Stimulated activated CD4-positive, alpha-beta T cell treated with anti-CD3 and anti-CD28 coated beads, Interleukin-15, amount 100 ng/mL, for 1 hour (primary cell): ENCODE measurements around the gene ARVCF.

Experiments used
- DNase-seq, 2 donors: peaks; one replicate each; pipeline ENCODE4 v3.0.0-alpha.2; 2020; ENCODE audit warnings: low read depth in 1 of 2, low spot score in 1 of 2

The ARVCF gene

DNA sequence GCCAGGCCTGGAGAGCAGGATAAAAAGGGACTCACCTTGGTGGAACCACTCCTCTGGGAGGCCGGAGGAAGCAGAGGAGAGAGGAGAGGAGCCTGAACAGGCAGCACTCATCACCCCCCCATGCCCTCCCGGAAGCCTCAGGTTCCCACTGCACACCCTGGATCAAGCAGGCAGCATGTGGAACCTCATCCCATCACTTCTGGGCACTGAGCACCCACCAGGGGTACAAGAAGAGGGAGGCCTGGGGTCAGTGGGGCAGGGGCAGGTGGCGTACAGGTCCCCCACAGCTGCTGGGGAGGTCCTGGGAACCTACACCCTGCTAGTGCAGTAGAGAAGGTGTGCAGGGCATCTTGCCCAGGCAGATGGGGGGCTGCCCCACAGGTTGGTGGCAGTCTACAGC is 40.0 kb downstream of the ARVCF start:
- no peak for DNase-seq

DNA sequence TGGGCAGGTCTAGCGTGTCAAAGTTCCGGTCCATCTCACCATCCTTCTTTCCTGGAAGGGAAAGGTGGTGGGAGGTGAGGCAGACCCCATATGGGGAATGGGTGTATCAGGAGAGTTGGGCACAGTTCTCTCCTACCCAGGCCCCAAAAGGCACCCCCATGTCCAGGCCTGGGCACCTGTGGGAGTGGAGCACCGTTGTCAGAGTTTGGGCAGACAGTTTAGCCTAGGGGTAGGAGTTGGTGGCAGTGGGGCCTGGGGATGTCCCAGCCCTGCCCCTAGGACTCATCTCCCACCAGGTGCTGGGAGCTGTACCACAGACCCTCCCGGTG is 41.0 kb downstream of the ARVCF start:
- DNase-seq: no peak

- no peak for DNase-seq
Measured at GRCh38 chr22:19974935-19975706, 41.5 kb downstream of the ARVCF start.

DNA sequence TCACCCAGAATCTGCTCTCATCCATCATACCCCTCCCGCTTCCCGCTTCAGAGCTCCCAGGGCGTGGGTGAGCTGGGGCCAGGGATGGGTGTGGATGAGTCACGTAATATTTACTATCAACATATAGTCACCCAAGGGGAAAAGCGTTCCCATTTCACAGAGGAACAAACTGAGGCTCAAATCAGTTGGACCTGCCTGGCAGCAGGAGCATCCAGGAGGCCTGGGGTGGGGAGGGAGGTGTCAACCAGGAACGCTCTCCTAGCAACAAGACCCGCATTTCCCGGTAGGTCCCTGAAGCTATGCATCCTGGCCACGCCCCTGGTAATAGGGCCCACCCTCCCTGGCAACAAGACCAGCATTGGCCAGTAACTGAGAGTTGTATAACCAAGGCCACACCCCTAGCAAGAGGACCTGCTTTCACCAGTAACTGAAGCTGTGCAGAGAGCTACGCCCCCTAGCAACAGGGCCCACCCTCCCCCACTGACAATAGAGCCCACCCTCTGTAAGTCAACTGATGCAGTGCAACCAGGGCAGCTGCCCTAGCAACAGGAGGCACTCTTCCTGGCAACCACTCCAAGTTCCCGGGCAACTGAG is 42.3 kb downstream of the ARVCF start:
- DNase-seq: no peak

DNA sequence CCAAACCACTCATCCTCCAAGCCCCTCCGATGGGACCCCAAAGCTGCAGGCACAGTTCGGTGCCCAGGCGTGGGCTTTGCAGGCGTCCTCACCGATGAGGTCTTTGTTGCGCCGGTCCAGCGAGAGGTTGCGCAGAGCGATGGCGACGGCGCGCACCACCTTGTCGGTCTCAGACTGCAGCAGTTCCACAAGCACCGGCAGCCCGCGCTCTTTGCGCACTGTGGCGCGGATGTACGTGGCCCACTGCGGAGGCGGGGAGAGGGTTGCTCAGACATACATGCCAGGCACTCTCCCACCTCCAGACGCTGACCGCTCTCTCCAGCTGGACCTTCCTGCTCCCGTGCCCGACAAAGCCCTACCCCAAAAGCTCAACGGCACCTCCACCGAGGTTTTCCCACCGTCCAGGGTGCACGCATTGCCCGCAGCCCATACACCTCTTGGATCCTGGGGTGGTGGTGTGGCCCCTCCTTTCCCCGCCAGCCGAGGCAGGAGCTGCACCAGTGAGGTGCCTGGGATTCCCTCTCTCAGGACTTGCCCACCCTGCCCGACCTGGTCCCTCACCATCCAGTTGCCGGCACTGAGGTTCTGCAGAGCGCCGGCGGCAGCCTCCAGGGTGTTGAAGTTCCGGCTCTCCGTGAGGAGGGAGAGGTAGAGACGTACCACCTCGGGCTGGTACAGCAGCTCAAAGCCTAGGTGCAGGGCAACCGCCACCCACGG is 42.9 kb downstream of the ARVCF start:
- no peak for DNase-seq

GRCh38 chr22:19972652-19973550 is 43.7 kb downstream of the ARVCF start:
- DNase-seq: no peak

DNA sequence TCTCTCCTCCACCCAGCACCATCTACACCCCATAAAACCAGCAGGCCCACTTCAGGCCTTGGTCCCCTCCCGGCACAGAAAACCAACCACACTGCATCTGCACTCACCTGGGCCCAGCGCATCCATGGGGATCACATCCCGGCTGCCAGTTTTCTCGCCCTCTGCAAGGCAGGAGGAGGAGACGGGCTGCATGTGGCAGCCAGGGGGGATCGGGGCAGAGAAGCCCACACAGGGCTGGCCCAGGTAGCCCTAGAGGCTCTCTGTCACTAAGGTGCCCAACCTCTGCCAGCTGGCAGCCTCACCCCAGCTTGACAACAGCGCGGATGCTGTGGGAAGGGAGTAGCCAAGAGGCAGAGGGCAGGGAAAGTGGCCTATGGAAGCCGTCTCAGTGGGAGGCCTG is 44.4 kb downstream of the ARVCF start:
- no peak for DNase-seq

- DNase-seq: no peak
Measured at GRCh38 chr22:19971276-19972124, 45.1 kb downstream of the ARVCF start.

- peak; percentile 53 to 73 for DNase-seq
Measured at GRCh38 chr22:19970479-19971275, 45.9 kb downstream of the ARVCF start.

GRCh38 chr22:19970031-19970478 is 46.6 kb downstream of the ARVCF start:
- no peak for DNase-seq

- DNase-seq: no peak
Measured at GRCh38 chr22:19969141-19969928, 47.3 kb downstream of the ARVCF start.

DNA sequence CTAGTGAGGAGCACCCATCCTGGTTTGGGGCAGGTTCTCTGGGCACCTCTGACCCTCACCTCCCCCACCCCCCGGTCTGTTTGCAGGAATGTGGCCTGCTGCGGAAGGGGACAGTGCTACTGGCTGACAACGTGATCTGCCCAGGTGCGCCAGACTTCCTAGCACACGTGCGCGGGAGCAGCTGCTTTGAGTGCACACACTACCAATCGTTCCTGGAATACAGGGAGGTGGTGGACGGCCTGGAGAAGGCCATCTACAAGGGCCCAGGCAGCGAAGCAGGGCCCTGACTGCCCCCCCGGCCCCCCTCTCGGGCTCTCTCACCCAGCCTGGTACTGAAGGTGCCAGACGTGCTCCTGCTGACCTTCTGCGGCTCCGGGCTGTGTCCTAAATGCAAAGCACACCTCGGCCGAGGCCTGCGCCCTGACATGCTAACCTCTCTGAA is 48.2 kb downstream of the ARVCF start:
- no peak for DNase-seq

DNA sequence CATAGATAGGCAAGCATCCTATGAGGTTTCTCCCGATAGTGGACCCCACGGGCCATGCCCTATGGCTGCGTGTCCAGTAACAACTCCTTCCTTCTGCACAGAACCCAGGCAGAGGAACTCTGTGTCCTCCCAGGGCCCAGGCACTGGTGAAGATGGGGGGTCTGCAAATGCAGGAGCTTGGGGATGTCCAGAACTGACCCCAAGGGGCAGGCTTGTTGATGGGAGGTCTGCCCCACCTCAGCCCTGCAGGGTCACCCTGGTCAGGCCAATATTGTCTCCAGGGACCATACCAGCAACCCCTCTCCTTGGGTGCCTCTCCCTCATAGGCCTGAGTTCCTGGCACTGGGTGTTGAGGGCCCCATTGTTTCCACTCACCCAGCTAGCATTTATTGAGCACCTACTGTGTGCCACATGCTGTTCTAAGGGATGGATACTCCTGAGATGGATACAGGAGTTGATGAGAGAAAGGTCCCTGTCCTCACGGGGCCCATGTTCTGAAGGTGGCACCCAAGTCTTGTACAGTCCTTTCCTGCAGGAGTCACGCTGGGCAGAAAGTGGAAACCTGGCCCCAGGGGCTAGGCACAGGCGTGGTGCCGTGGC is 48.7 kb downstream of the ARVCF start:
- no peak for DNase-seq

DNA sequence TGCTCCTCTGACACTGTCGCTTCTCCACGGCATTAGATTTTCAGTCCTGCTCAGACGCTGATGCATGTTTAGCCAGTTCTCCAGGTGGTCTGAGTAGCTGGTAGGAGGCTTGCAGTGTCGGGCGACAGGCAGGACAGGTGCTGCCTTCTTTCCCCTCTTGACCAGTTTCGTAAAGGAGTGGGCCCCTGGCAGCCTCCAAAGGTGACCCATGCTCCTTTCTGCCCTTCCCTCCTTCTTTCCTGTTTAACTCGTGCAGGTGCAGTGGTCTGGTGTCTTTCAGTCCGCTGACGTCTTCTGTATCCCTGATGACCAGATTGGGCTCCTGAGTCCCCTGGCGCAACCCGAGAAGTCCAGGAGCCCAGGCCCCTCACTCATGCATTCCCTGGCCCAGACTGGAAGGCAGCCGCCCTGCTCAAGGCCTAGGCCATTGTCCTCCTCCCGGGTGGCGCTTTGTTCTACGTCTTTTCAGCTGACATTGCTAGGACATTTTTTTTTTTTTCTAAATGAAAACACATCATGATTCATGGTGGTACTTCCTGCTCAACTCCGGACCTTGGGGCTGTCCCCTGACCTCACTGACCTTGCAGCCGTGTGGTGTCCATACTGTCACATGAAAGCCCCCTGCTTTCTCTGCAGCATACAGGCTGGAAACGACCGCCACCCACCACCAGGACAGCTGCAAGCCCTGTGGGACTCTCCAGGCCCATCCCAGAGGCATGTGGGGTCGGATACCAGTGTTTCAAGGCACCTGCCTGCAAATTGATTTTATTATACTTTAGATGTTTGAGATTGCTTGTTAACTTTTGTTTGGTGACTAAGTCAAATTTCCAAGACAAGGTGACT is 49.5 kb downstream of the ARVCF start:
- no peak for DNase-seq

GRCh38 chr22:19965771-19966709 is 50.6 kb downstream of the ARVCF start:
- no peak for DNase-seq

DNA sequence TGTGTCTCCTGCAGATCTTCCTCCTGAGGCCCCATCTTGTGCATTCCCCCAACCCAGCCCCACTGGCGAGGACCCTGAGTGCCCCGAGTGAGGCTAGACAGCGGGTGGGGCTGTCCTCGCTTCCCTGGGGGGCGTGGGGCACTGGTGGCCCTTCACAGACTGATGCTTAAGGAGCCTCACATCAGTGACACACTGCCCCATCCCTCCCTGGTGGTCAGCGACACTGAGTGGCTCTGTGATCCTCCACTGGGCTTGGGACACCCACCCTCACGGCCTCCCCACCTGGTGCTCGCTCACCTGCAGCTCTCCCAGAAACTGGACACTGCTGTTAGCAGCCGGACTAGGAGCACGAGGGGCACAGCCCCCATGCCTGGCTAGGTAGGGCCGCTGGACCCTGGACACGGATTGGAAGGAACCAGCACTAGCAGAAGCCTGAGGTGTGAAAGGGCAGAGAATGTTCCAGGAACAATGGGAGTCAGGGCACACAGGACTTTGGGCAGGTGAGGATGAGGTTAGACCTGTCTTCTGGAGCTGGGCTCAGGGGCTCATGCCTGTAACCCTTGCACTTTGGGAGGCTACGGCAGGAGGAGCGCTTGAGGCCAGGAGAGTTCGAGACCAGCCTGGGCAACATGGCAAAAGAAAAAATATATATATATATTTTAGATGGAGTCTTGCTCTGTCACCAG is 51.8 kb downstream of the ARVCF start:
- DNase-seq: no peak
